WTC11 (cell line): ENCODE measurements around the gene CEP44.

ENCODE experiments used
- ELF4 ChIP-seq: sonication (generic); formaldehyde crosslinking; IDR thresholded peaks from 2 replicates; pipeline ENCODE4 v1.8.1; 2022; ENCODE audit warnings: low read depth, mild to moderate bottlenecking, moderate library complexity, missing genetic modification reagents
- ESRRA ChIP-seq: sonication (generic); formaldehyde crosslinking; IDR thresholded peaks from 2 replicates; pipeline ENCODE4 v1.8.1; 2022; ENCODE audit warnings: mild to moderate bottlenecking, missing genetic modification reagents, borderline replicate concordance
- IRF1 ChIP-seq: sonication (generic); formaldehyde crosslinking; IDR thresholded peaks from 2 replicates; pipeline ENCODE4 v1.8.0; 2023; ENCODE audit warnings: missing genetic modification reagents
- NR1H2 ChIP-seq: sonication (generic); formaldehyde crosslinking; IDR thresholded peaks from 2 replicates; pipeline ENCODE4 v1.9.0; 2021; ENCODE audit warnings: mild to moderate bottlenecking, moderate library complexity, missing genetic modification reagents
- RELA ChIP-seq: sonication (generic); formaldehyde crosslinking; IDR thresholded peaks from 2 replicates; pipeline ENCODE4 v1.8.1; 2022; ENCODE audit warnings: missing genetic modification reagents, mild to moderate bottlenecking, borderline replicate concordance
- ZNF138 ChIP-seq: sonication (generic); formaldehyde crosslinking; conservative IDR thresholded peaks from 2 replicates; pipeline ENCODE4 v1.8.1; 2022; ENCODE audit warnings: mild to moderate bottlenecking, moderate library complexity, missing genetic modification reagents
- TF ChIP-seq, protein P1 (sequence below): sonication (generic); formaldehyde crosslinking; IDR thresholded peaks from 2 replicates; pipeline ENCODE4 v1.8.0; 2022; ENCODE audit warnings: mild to moderate bottlenecking, missing genetic modification reagents
- TF ChIP-seq, protein P2 (sequence below): sonication (generic); formaldehyde crosslinking; IDR thresholded peaks from 2 replicates; pipeline ENCODE4 v1.8.0; 2022; ENCODE audit warnings: mild to moderate bottlenecking, missing genetic modification reagents
- TF ChIP-seq, protein P3 (sequence below): sonication (generic); formaldehyde crosslinking; IDR thresholded peaks from 2 replicates; pipeline ENCODE4 v1.8.1; 2022; ENCODE audit warnings: mild to moderate bottlenecking, missing genetic modification reagents, moderate library complexity, borderline replicate concordance
- TF ChIP-seq, protein P4 (sequence below): fragments of 200-600 bp; IDR thresholded peaks from 2 replicates; pipeline ENCODE4 v1.8.0; 2022; ENCODE audit warnings: antibody characterized with exemption
- TF ChIP-seq, protein P5 (sequence below): sonication (generic); formaldehyde crosslinking; IDR thresholded peaks from 2 replicates; pipeline ENCODE4 v1.8.1; 2023; ENCODE audit warnings: mild to moderate bottlenecking, missing genetic modification reagents

- TF ChIP-seq, protein P1, sequence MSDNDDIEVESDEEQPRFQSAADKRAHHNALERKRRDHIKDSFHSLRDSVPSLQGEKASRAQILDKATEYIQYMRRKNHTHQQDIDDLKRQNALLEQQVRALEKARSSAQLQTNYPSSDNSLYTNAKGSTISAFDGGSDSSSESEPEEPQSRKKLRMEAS (CRISPR knock-in tag), result no peak
- TF ChIP-seq, protein P2, sequence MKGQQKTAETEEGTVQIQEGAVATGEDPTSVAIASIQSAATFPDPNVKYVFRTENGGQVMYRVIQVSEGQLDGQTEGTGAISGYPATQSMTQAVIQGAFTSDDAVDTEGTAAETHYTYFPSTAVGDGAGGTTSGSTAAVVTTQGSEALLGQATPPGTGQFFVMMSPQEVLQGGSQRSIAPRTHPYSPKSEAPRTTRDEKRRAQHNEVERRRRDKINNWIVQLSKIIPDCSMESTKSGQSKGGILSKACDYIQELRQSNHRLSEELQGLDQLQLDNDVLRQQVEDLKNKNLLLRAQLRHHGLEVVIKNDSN (CRISPR knock-in tag), result no peak
- TF ChIP-seq ELF4 (no peak), NR1H2 (no peak), RELA (CRISPR knock-in tag) (no peak), ZNF138 (CRISPR knock-in tag) (no peak), IRF1 (CRISPR knock-in tag) (no peak), ESRRA (CRISPR knock-in tag) (no peak)
- TF ChIP-seq, protein P3, sequence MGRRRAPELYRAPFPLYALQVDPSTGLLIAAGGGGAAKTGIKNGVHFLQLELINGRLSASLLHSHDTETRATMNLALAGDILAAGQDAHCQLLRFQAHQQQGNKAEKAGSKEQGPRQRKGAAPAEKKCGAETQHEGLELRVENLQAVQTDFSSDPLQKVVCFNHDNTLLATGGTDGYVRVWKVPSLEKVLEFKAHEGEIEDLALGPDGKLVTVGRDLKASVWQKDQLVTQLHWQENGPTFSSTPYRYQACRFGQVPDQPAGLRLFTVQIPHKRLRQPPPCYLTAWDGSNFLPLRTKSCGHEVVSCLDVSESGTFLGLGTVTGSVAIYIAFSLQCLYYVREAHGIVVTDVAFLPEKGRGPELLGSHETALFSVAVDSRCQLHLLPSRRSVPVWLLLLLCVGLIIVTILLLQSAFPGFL (CRISPR knock-in tag), result no peak
- TF ChIP-seq, protein P4, sequence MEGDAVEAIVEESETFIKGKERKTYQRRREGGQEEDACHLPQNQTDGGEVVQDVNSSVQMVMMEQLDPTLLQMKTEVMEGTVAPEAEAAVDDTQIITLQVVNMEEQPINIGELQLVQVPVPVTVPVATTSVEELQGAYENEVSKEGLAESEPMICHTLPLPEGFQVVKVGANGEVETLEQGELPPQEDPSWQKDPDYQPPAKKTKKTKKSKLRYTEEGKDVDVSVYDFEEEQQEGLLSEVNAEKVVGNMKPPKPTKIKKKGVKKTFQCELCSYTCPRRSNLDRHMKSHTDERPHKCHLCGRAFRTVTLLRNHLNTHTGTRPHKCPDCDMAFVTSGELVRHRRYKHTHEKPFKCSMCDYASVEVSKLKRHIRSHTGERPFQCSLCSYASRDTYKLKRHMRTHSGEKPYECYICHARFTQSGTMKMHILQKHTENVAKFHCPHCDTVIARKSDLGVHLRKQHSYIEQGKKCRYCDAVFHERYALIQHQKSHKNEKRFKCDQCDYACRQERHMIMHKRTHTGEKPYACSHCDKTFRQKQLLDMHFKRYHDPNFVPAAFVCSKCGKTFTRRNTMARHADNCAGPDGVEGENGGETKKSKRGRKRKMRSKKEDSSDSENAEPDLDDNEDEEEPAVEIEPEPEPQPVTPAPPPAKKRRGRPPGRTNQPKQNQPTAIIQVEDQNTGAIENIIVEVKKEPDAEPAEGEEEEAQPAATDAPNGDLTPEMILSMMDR, result no peak
- TF ChIP-seq, protein P5, sequence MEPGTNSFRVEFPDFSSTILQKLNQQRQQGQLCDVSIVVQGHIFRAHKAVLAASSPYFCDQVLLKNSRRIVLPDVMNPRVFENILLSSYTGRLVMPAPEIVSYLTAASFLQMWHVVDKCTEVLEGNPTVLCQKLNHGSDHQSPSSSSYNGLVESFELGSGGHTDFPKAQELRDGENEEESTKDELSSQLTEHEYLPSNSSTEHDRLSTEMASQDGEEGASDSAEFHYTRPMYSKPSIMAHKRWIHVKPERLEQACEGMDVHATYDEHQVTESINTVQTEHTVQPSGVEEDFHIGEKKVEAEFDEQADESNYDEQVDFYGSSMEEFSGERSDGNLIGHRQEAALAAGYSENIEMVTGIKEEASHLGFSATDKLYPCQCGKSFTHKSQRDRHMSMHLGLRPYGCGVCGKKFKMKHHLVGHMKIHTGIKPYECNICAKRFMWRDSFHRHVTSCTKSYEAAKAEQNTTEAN, result no peak
Measured at GRCh38 chr4:174277433-174277832, 6.3 kb upstream of the CEP44 start.
